ENCODE results near the gene MOB2. TPM values are rescaled to one million over a fixed set of nuclear protein-coding genes. Genes with fewer than 3 reads are reported as not detected.
"Not testable (repeated sequence)": the region's sequence is repeated elsewhere in the genome, so short reads cannot be mapped to it uniquely, and the experiment has no call there.

The MOB2 gene
- total RNA-seq, 1 donor from 2014 or later: 49.5 TPM

DNA sequence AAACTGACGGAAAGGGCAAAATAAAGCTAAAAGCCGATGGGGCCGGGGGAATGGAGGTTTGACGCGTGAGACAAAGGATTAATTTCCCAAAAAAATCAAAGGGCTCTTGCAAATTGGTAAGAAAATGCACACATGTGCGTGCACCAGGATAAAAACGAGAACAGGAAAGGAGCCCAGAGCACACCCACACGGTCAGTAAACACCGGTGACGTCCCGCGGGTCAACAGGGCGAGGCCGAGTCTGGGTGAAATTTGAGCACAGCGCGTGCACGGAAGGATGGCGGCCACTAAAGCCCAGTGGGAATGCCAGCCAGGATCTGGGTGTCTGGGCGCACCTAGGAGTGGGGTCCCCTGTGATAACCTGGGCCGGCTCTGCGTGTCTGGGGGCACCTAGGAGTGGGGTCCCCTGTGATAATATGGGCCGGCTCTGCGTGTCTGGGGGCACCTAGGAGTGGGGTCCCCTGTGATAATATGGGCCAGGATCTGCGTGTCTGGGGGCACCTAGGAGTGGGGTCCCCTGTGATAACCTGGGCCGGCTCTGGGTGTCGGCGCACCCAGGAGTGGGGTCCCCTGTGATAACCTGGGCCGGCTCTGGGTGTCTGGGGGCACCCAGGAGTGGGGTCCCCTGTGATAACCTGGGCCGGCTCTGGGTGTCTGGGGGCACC is 52.5 kb downstream of the MOB2 start:
- TF ChIP-seq, protein P1, sequence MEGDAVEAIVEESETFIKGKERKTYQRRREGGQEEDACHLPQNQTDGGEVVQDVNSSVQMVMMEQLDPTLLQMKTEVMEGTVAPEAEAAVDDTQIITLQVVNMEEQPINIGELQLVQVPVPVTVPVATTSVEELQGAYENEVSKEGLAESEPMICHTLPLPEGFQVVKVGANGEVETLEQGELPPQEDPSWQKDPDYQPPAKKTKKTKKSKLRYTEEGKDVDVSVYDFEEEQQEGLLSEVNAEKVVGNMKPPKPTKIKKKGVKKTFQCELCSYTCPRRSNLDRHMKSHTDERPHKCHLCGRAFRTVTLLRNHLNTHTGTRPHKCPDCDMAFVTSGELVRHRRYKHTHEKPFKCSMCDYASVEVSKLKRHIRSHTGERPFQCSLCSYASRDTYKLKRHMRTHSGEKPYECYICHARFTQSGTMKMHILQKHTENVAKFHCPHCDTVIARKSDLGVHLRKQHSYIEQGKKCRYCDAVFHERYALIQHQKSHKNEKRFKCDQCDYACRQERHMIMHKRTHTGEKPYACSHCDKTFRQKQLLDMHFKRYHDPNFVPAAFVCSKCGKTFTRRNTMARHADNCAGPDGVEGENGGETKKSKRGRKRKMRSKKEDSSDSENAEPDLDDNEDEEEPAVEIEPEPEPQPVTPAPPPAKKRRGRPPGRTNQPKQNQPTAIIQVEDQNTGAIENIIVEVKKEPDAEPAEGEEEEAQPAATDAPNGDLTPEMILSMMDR (IDR thresholded peaks at IDR 0.05; ENCODE audit: borderline replicate concordance): no peak
- Histone ChIP-seq H3K9me3 (replicated peaks) (no peaks in the 10 kb centered on the region), H3K27ac (replicated peaks) (no peak overlapping the region), H3K4me3 (no peak overlapping the region), H3K4me1 (peaks cover 29% of the 10 kb centered on the region), H3K27me3 (ENCODE audit: low read depth) (peaks cover 28% of the 10 kb centered on the region), H3K36me3 (no peaks in the 10 kb centered on the region)
- no peak for DNase-seq
- intact Hi-C loops (cut with micrococcal nuclease): no loop called here

DNA sequence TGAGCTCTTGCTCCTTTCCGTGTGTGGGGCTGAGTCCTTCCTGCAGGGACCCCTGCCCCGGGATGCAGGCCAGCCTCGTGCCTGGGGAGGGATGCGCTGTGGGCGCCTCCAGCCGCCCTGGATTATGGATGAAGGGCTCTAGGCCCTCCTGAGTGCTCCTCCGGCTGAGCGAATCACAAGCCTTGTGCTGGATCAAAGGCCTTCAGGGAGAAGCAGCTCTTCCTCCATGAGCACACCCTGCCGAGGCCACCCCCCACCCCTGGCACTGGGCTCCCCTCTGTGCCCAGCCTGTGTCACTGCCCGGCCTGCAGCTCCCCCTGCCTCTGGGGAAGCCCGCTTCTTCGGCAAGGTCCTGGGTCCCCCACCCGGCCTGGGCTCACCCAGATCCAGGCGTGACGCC is 53.0 kb downstream of the MOB2 start:
- DNase-seq: no peak
- Histone ChIP-seq H3K9me3 (replicated peaks) (no peaks in the 10 kb centered on the region), H3K4me1 (peaks cover 24% of the 10 kb centered on the region), H3K27ac (replicated peaks) (no peak overlapping the region), H3K4me3 (no peak overlapping the region), H3K36me3 (no peaks in the 10 kb centered on the region), H3K27me3 (ENCODE audit: low read depth) (peaks cover 28% of the 10 kb centered on the region)
- TF ChIP-seq, protein P1 (IDR thresholded peaks at IDR 0.05; ENCODE audit: borderline replicate concordance): no peak
- intact Hi-C loops (cut with micrococcal nuclease): no loop called here

DNA sequence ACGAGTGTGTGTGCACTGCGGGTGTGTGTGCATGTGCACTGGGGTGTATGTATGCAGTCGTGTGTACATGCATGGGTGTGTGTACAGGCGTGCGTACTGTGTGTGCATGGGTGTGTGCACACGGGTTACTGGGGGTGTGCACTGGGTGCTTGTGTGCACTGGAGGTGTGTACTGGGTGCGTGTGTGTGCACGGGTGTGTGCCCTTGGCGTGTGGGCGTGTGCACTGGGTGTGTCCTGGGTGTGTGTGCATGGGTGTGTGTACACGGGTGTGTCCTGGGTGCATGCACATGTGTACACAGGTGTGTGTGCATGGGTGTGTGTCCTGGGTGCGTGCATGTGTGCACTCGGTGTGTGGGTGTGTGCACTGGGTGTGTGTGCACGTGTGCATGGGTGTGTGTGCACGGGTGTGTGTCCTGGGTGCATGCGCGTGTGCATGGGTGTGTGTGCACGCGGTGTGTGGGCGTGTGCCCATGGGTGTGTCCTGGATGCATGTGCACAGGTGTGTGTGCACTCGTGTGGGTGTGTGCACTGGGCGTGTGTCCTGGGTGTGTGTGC is 57.7 kb downstream of the MOB2 start:
- Histone ChIP-seq H3K4me3 (no peak overlapping the region), H3K27me3 (ENCODE audit: low read depth) (peaks cover 25% of the 10 kb centered on the region), H3K4me1 (no peaks in the 10 kb centered on the region), H3K9me3 (replicated peaks) (no peaks in the 10 kb centered on the region), H3K36me3 (no peaks in the 10 kb centered on the region), H3K27ac (replicated peaks) (no peak overlapping the region)
- TF ChIP-seq, protein P1 (IDR thresholded peaks at IDR 0.05; ENCODE audit: borderline replicate concordance): no peak
- intact Hi-C loops (cut with micrococcal nuclease): no loop called here
- no peak for DNase-seq

DNA sequence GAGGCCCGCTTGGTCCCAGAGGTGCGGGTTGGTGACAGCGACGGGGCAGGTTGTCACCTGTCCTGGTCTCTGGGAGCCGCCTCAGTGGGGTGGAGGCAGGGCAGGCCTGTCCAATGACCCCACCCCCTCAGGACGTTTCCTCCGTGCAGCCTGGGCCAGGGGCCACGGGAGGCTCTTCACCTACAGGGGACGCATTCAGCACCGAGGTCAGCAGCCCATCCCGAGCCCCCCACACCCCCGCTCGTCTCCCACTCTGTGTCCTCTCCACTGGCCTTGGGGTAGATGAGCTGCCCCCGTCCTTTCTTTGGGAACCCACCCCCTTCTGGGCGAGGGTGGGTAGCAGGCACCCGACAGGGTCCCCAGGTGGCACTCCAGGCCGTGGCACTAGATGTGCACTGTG is 61.1 kb downstream of the MOB2 start:
- TF ChIP-seq, protein P1 (IDR thresholded peaks at IDR 0.05; ENCODE audit: borderline replicate concordance): no peak
- intact Hi-C loops (cut with micrococcal nuclease): no loop called here
- DNase-seq: no peak
- Histone ChIP-seq H3K9me3 (replicated peaks) (no peaks in the 10 kb centered on the region), H3K36me3 (no peaks in the 10 kb centered on the region), H3K27me3 (ENCODE audit: low read depth) (peaks cover 20% of the 10 kb centered on the region), H3K4me3 (no peak overlapping the region), H3K27ac (replicated peaks) (no peak overlapping the region), H3K4me1 (no peaks in the 10 kb centered on the region)

DNA sequence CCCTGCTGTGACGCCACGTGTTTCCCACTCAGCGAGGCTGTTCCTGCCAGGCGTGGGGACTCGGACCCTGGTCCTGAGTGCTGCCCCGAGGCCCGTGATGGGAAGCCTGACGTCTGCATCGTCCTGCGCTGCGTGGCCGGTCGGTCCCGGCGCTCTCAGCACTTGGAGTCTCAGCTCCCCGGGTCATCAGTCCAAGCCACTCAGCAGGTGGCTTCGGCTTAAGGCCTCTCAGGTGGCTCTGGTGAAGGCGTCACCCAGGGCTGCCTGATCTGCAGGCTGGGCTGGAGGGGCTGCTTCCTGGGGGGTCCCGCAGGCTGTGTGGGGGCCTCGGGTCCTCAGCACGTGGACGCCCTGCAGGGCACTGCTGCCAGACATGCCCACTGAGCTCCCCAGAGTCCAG is 61.6 kb downstream of the MOB2 start:
- Histone ChIP-seq H3K4me3 (no peak overlapping the region), H3K9me3 (replicated peaks) (peaks cover 3% of the 10 kb centered on the region), H3K27ac (replicated peaks) (no peak overlapping the region), H3K36me3 (no peaks in the 10 kb centered on the region), H3K4me1 (no peaks in the 10 kb centered on the region), H3K27me3 (ENCODE audit: low read depth) (peaks cover 20% of the 10 kb centered on the region)
- TF ChIP-seq, protein P1 (IDR thresholded peaks at IDR 0.05; ENCODE audit: borderline replicate concordance): no peak
- DNase-seq: no peak
- intact Hi-C loops (cut with micrococcal nuclease): no loop called here

DNA sequence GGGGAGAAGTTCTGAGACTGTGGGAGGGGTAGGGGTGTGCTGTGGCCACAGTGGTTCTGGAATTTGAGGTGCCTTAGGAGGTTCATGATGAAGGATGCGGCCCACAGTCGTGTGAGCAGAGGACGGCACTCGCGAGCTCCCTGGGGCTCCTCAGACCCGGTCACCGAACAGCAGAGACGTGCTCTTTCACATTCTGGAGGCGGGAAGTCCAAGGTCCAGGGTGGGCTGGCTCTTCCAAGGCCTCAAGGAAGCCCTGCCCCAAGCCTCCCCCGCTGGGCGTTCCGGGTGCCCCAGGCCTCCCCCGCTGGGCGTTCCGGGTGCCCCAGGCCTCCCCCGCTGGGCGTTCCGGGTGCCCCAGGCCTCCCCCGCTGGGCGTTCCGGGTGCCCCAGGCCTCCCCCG is 63.2 kb downstream of the MOB2 start:
- intact Hi-C loops (cut with micrococcal nuclease); DNase-seq; H3K4me3 ChIP-seq; H3K4me1 ChIP-seq; H3K36me3 ChIP-seq; H3K27ac ChIP-seq (replicated peaks): not testable (repeated sequence)
- peaks cover 20% of the 10 kb centered on the region for H3K27me3 ChIP-seq (ENCODE audit: low read depth)
- H3K9me3 ChIP-seq (replicated peaks): peaks cover 19% of the 10 kb centered on the region
